H1 (cell line): ENCODE measurements around the gene HSD17B1. TPM values are rescaled to one million over a fixed set of nuclear protein-coding genes. Genes with fewer than 3 reads are reported as not detected.

Source experiments
- ATF2 ChIP-seq: IDR thresholded peaks from 2 replicates; pipeline ENCODE4 v1.6.1; 2012; ENCODE audit warnings: low read length, inconsistent platforms
- BCL11A ChIP-seq, 2 experiments: IDR thresholded peaks; one replicate each; pipeline ENCODE4 v1.6.1; 2011; ENCODE audit warnings: low read depth in 2 of 2, low read length in 2 of 2, mild to moderate bottlenecking in 2 of 2
- CHD1 ChIP-seq: IDR thresholded peaks from 2 replicates; pipeline ENCODE4 v1.6.1; 2012; ENCODE audit warnings: low read depth, low read length, improper control_type of control experiment
- CHD7 ChIP-seq: fragments of 300-600 bp; sonication (generic); IDR thresholded peaks from 2 replicates; pipeline ENCODE4 v1.7.1; 2012; ENCODE audit warnings: low read length, moderate library complexity, mild to moderate bottlenecking, inconsistent platforms; ENCODE audit not compliant: insufficient replicate concordance
- JUND ChIP-seq: IDR thresholded peaks from 2 replicates; pipeline ENCODE4 v1.6.1; 2011; ENCODE audit warnings: mild to moderate bottlenecking, improper control_type of control experiment, low read length
- NANOG ChIP-seq: IDR thresholded peaks from 2 replicates; pipeline ENCODE4 v1.6.1; 2011; ENCODE audit warnings: low read length, low read depth, mild to moderate bottlenecking, inconsistent platforms; ENCODE audit not compliant: insufficient read depth, poor library complexity, severe bottlenecking
- SUZ12 ChIP-seq: fragments of 200-600 bp; sonication (generic); IDR thresholded peaks from 2 replicates; pipeline ENCODE4 v1.6.1; 2012; ENCODE audit warnings: mild to moderate bottlenecking, inconsistent platforms, low read length, moderate library complexity, mixed read lengths
- polyA plus RNA-seq, 7 experiments: library from polyadenylated mRNA; depleted of rRNA in 3 of 7; stranded (reverse) in 5 of 7; unstranded in 2 of 7; fragments of >200 nt in 5 of 7; fragments of 200-250 nt in 2 of 7; gene quantifications; 1 replicate in 5 of 7; 2 replicates in 1 of 7; 4 replicates in 1 of 7; pipeline versions ENCODE4 v1.2.1 to v1.2.3, GENCODE V29; 2011 to 2013; ENCODE audit warnings: missing spikeins in 2 of 7, mixed read lengths in 2 of 7
- total RNA-seq: library from RNA; stranded (reverse); fragmentation: NEBNext Ultra II Directional; extraction: Animal tissue kit (Norgen Biotek cat#: 25700); gene quantifications from 2 replicates; pipeline ENCODE4 v1.2.1, GENCODE V29; 2021

Gene HSD17B1
- total and polyA plus RNA-seq, 2 of the 8 experiments (the other 6 are each of a cell fraction or from before 2014, with no cell fraction given): 0.88 to 1.0 TPM

- TF ChIP-seq CHD7 (no peak), JUND (no peak), SUZ12 (no peak), BCL11A (IDR thresholded peaks at IDR 0.05; ENCODE audit: low read depth in 2 of 2, low read length in 2 of 2) (no peak), NANOG (no peak), CHD1 (no peak), ATF2 (no peak)
- TF ChIP-seq, all 59 proteins: peak for 25
Observed at GRCh38 chr17:42577532-42578281, 25.0 kb downstream of the HSD17B1 start, which contains the start of gene PSMC3IP (continued).
